ENCODE measurements around the gene YWHAB. TPM values are rescaled to one million over a fixed set of nuclear protein-coding genes. Genes with fewer than 3 reads are reported as not detected.
"Not testable (repeated sequence)": the region's sequence is repeated elsewhere in the genome, so short reads cannot be mapped to it uniquely, and the experiment has no call there.

YWHAB gene
- total RNA-seq, 4 donors from 2014 or later: 110 to 170 (median 133) TPM

GRCh38 chr20:44858606-44859360 is 26.7 kb upstream of the YWHAB start:
- Histone ChIP-seq H3K27me3 (no peaks in the 10 kb centered on the region), H3K9me3 (no peaks in the 10 kb centered on the region), H3K4me1 (peaks cover 6 to 21% (median 8%) of the 10 kb centered on the region in 3 donors), H3K27ac (peak overlapping the region in 1 of 4 donors; percentile 9), H3K36me3 (no peaks in the 10 kb centered on the region), H3K4me3 (no peak overlapping the region)
- no peak for TF ChIP-seq CTCF (IDR thresholded peaks at IDR 0.05)
- no peak for TF ChIP-seq POLR2A (IDR thresholded peaks at IDR 0.05)
- intact Hi-C loops (cut with DNase I): no loop called here
- DNase-seq: no peak

GRCh38 chr20:44861531-44862006 is 23.9 kb upstream of the YWHAB start:
- TF ChIP-seq POLR2A (IDR thresholded peaks at IDR 0.05): no peak
- H3K9me3 ChIP-seq: no peaks in the 10 kb centered on the region
- intact Hi-C loops (cut with DNase I): no loop called here
- no peak for DNase-seq
- 25 to 56% methylated on average over 1 to 5 of the region's 5 CpGs for WGBS, 2 donors
- no peak overlapping the region for H3K4me3 ChIP-seq
- H3K27me3 ChIP-seq: peaks cover 0 to 2% (median 0%) of the 10 kb centered on the region in 4 donors
- H3K4me1 ChIP-seq: peaks cover 6 to 22% (median 8%) of the 10 kb centered on the region in 3 donors
- H3K27ac ChIP-seq: peak overlapping the region in 1 of 4 donors; percentile 23
- H3K36me3 ChIP-seq: no peaks in the 10 kb centered on the region

- Histone ChIP-seq H3K27ac (peak overlapping the region in 2 of 4 donors; percentile 62 to 73), H3K9me3 (no peaks in the 10 kb centered on the region), H3K4me3 (no peak overlapping the region), H3K27me3 (peaks cover 0 to 7% (median 0%) of the 10 kb centered on the region in 4 donors), H3K4me1 (peaks cover 6 to 29% (median 13%) of the 10 kb centered on the region in 3 donors), H3K36me3 (no peaks in the 10 kb centered on the region)
- no peak for DNase-seq
- TF ChIP-seq CTCF (IDR thresholded peaks at IDR 0.05) (no peak), POLR2A (IDR thresholded peaks at IDR 0.05) (no peak)
- intact Hi-C loops (cut with DNase I): no loop called here
- WGBS, 2 donors: 90 to 92% methylated on average over 2 of the region's 2 CpGs
Observed at GRCh38 chr20:44862286-44862685, 23.2 kb upstream of the YWHAB start.

GRCh38 chr20:44863365-44864084 is 22.0 kb upstream of the YWHAB start:
- H3K9me3 ChIP-seq; H3K4me3 ChIP-seq; H3K27ac ChIP-seq; intact Hi-C loops (cut with DNase I); DNase-seq; H3K36me3 ChIP-seq: not testable (repeated sequence)
- WGBS, 2 donors: 65 to 71% methylated on average over 3 to 4 of the region's 4 CpGs
- peaks cover 6 to 34% (median 14%) of the 10 kb centered on the region in 3 donors for H3K4me1 ChIP-seq
- peaks cover 0 to 12% (median 0%) of the 10 kb centered on the region in 4 donors for H3K27me3 ChIP-seq

- H3K4me3 ChIP-seq; H3K36me3 ChIP-seq; H3K9me3 ChIP-seq; DNase-seq; intact Hi-C loops (cut with DNase I); H3K27ac ChIP-seq: not testable (repeated sequence)
- peaks cover 6 to 34% (median 14%) of the 10 kb centered on the region in 3 donors for H3K4me1 ChIP-seq
- WGBS, 2 donors: 77 to 91% methylated on average over 3 of the region's 3 CpGs
- H3K27me3 ChIP-seq: peaks cover 0 to 14% (median 0%) of the 10 kb centered on the region in 4 donors
Observed at GRCh38 chr20:44864493-44864892, 21.0 kb upstream of the YWHAB start.

GRCh38 chr20:44866703-44867335 is 18.7 kb upstream of the YWHAB start:
- Histone ChIP-seq H3K9me3 (no peaks in the 10 kb centered on the region), H3K27me3 (peaks cover 0 to 14% (median 0%) of the 10 kb centered on the region in 4 donors), H3K4me1 (peaks cover 4 to 26% (median 6%) of the 10 kb centered on the region in 3 donors), H3K4me3 (peak overlapping the region in 1 of 4 donors; percentile 35), H3K27ac (no peak overlapping the region), H3K36me3 (no peaks in the 10 kb centered on the region)
- no peak for DNase-seq
- 58 to 76% methylated on average over 7 to 8 of the region's 8 CpGs for WGBS, 2 donors
- no peak for TF ChIP-seq POLR2A (IDR thresholded peaks at IDR 0.05)
- no peak for TF ChIP-seq CTCF (IDR thresholded peaks at IDR 0.05)
- intact Hi-C loops (cut with DNase I): loop anchor here (5.0 kb wide), 1 partner anchor 120 kb away; the partner anchor contains the start of gene KCNK15
